HG03159 (cell line): ENCODE measurements around the gene PPP2R5A.
"Not testable (repeated sequence)": the region's sequence is repeated elsewhere in the genome, so short reads cannot be mapped to it uniquely, and the experiment has no call there.

Experiments
- ATAC-seq: cut with Tn5 transposase; IDR thresholded peaks from one replicate; pipeline ENCODE4 v1.9.1; 2021; ENCODE audit warnings: mild to moderate bottlenecking, moderate library complexity; ENCODE audit not compliant: unreplicated experiment

The PPP2R5A gene

GRCh38 chr1:212351588-212352362 lies 66.6 kb downstream of the PPP2R5A start:
- ATAC-seq, result no peak

GRCh38 chr1:212353181-212353580 lies 68.0 kb downstream of the PPP2R5A start:
- ATAC-seq, result no peak

- no peak for ATAC-seq
Observed at GRCh38 chr1:212354464-212354863, 69.3 kb downstream of the PPP2R5A start.

GRCh38 chr1:212355230-212355969 lies 70.2 kb downstream of the PPP2R5A start:
- ATAC-seq, result no peak

GRCh38 chr1:212359794-212360479 lies 74.7 kb downstream of the PPP2R5A start:
- no peak for ATAC-seq

- ATAC-seq, result no peak
Observed at GRCh38 chr1:212364985-212365384, 79.8 kb downstream of the PPP2R5A start.

GRCh38 chr1:212366901-212367300 lies 81.7 kb downstream of the PPP2R5A start:
- no peak for ATAC-seq

GRCh38 chr1:212367474-212368072 lies 82.4 kb downstream of the PPP2R5A start:
- ATAC-seq, result no peak

GRCh38 chr1:212368073-212368484 lies 82.9 kb downstream of the PPP2R5A start:
- ATAC-seq, result peak; percentile 88

- no peak for ATAC-seq
Observed at GRCh38 chr1:212375986-212376385, 90.8 kb downstream of the PPP2R5A start.

- ATAC-seq, result no peak
Observed at GRCh38 chr1:212377644-212378043, 92.4 kb downstream of the PPP2R5A start.

- ATAC-seq, result no peak
Observed at GRCh38 chr1:212379366-212379765, 94.2 kb downstream of the PPP2R5A start.

- ATAC-seq, result no peak
Observed at GRCh38 chr1:212381397-212382035, 96.3 kb downstream of the PPP2R5A start.

- ATAC-seq, result no peak
Observed at GRCh38 chr1:212386029-212386428, 100.8 kb downstream of the PPP2R5A start.

GRCh38 chr1:212388985-212389716 lies 103.9 kb downstream of the PPP2R5A start:
- no peak for ATAC-seq

GRCh38 chr1:212395678-212396437 lies 110.6 kb downstream of the PPP2R5A start:
- not testable (repeated sequence) for ATAC-seq

GRCh38 chr1:212396638-212397037 lies 111.4 kb downstream of the PPP2R5A start:
- no peak for ATAC-seq

- ATAC-seq, result no peak
Observed at GRCh38 chr1:212397171-212397570, 112.0 kb downstream of the PPP2R5A start.

GRCh38 chr1:212401042-212401441 lies 115.8 kb downstream of the PPP2R5A start:
- ATAC-seq, result no peak
